ENCODE results near the gene LDB3. TPM values are rescaled to one million over a fixed set of nuclear protein-coding genes. Genes with fewer than 3 reads are reported as not detected.

LDB3 gene
- total RNA-seq, 5 donors from 2014 or later (not counting 1 experiment from before 2014, with no cell fraction given): 0.07 to 0.16 (median 0.12) TPM; not detected in 2

- Histone ChIP-seq H3K9me3 (no peaks in the 10 kb centered on the region), H3K27me3 (replicated peaks in 1 of 2; ENCODE audit: control insufficient read depth in 2 of 2, extremely low read depth in 1 of 2, insufficient read depth in 2 of 2, low read length in 1 of 2) (peaks cover 0 to 11% of the 10 kb centered on the region in 2 experiments), H3K4me3 (ENCODE audit: control insufficient read depth in 1 of 2, extremely low read depth in 1 of 2, low read length in 1 of 2) (no peak overlapping the region), H3K36me3 (ENCODE audit: control insufficient read depth in 2 of 2, extremely low read depth in 1 of 2, insufficient read depth in 1 of 2, low read length in 1 of 2) (no peaks in the 10 kb centered on the region), H3K4me1 (ENCODE audit: control insufficient read depth in 1 of 2, extremely low read depth in 1 of 2, insufficient read depth in 2 of 2, low read length in 2 of 2) (no peaks in the 10 kb centered on the region), H3K27ac (ENCODE audit: low read length) (no peak overlapping the region)
- DNase-seq: no peak
- Mint-ChIP-seq H3K27ac (no peak overlapping the region), H3K4me3 (no peak overlapping the region), H3K36me3 (no peaks in the 10 kb centered on the region), H3K27me3 (no peaks in the 10 kb centered on the region), H3K9me3 (no peaks in the 10 kb centered on the region), H3K4me1 (no peaks in the 10 kb centered on the region)
- CTCF ChIA-PET: interaction anchor here in 1 of 2 donors (0.5 kb wide), 1 partner anchor 393 kb away, joined by 3 read pairs; no protein-coding TSS in a partner anchor
- 97% methylated on average over 6 of the region's 12 CpGs for WGBS (ENCODE audit: insufficient coverage)
- POLR2A ChIA-PET: no interaction called here
- ATAC-seq (replicated peaks in 1 of 4): no peak
Observed at GRCh38 chr10:86700851-86701617, 32.7 kb downstream of the LDB3 start.

- Histone ChIP-seq H3K27me3 (replicated peaks in 1 of 2; ENCODE audit: control insufficient read depth in 2 of 2, extremely low read depth in 1 of 2, insufficient read depth in 2 of 2, low read length in 1 of 2) (peaks cover 0 to 11% of the 10 kb centered on the region in 2 experiments), H3K9me3 (no peaks in the 10 kb centered on the region), H3K27ac (ENCODE audit: low read length) (no peak overlapping the region), H3K4me1 (ENCODE audit: control insufficient read depth in 1 of 2, extremely low read depth in 1 of 2, insufficient read depth in 2 of 2, low read length in 2 of 2) (no peaks in the 10 kb centered on the region), H3K4me3 (ENCODE audit: control insufficient read depth in 1 of 2, extremely low read depth in 1 of 2, low read length in 1 of 2) (no peak overlapping the region), H3K36me3 (ENCODE audit: control insufficient read depth in 2 of 2, extremely low read depth in 1 of 2, insufficient read depth in 1 of 2, low read length in 1 of 2) (no peaks in the 10 kb centered on the region)
- POLR2A ChIA-PET: no interaction called here
- CTCF ChIA-PET: no interaction called here
- no peaks in the 10 kb centered on the region for H3K9me3 Mint-ChIP-seq
- H3K36me3 Mint-ChIP-seq: no peaks in the 10 kb centered on the region
- ATAC-seq (replicated peaks in 1 of 4) (no peak), DNase-seq (no peak)
- no peaks in the 10 kb centered on the region for H3K27me3 Mint-ChIP-seq
- H3K27ac Mint-ChIP-seq: no peak overlapping the region
- WGBS (ENCODE audit: insufficient coverage): 91% methylated on average over 7 of the region's 8 CpGs
- H3K4me1 Mint-ChIP-seq: no peaks in the 10 kb centered on the region
- H3K4me3 Mint-ChIP-seq: no peak overlapping the region
Observed at GRCh38 chr10:86703176-86703575, 34.9 kb downstream of the LDB3 start.

DNA sequence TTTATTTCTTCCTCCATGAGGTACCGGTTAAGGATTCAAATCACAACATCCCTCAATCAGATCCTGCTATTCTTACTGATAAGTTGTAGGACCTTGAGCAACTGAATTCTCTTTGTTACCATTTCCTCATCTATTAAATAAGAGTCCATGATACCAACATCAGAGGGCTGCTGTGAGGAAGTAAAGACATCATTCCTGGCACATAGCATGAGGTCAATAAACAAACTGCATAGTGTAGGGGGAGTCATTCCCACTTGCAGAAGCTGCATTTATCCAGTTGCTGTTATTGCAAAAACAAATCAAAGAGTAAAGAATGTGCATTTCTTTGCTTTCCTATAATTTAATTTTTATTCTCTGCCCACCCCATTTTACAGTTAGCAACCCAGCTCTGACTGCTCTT, 36.8 kb downstream of the LDB3 start:
- H3K36me3 Mint-ChIP-seq: no peaks in the 10 kb centered on the region
- no peak for ATAC-seq (replicated peaks in 1 of 4)
- Histone ChIP-seq H3K4me1 (ENCODE audit: control insufficient read depth in 1 of 2, extremely low read depth in 1 of 2, insufficient read depth in 2 of 2, low read length in 2 of 2) (peaks cover 0 to 4% of the 10 kb centered on the region in 2 experiments), H3K4me3 (ENCODE audit: control insufficient read depth in 1 of 2, extremely low read depth in 1 of 2, low read length in 1 of 2) (no peak overlapping the region), H3K27ac (ENCODE audit: low read length) (no peak overlapping the region), H3K36me3 (ENCODE audit: control insufficient read depth in 2 of 2, extremely low read depth in 1 of 2, insufficient read depth in 1 of 2, low read length in 1 of 2) (no peaks in the 10 kb centered on the region), H3K27me3 (replicated peaks in 1 of 2; ENCODE audit: control insufficient read depth in 2 of 2, extremely low read depth in 1 of 2, insufficient read depth in 2 of 2, low read length in 1 of 2) (peaks cover 0 to 2% of the 10 kb centered on the region in 2 experiments), H3K9me3 (no peaks in the 10 kb centered on the region)
- no peak overlapping the region for H3K4me3 Mint-ChIP-seq
- H3K27me3 Mint-ChIP-seq: no peaks in the 10 kb centered on the region
- CTCF ChIA-PET: no interaction called here
- no peak for DNase-seq
- H3K27ac Mint-ChIP-seq: no peak overlapping the region
- WGBS (ENCODE audit: insufficient coverage): no CpG with 5 or more reads among the region's 1 CpG
- H3K9me3 Mint-ChIP-seq: no peaks in the 10 kb centered on the region
- peaks cover 1 to 7% (median 2%) of the 10 kb centered on the region in 3 donors for H3K4me1 Mint-ChIP-seq
- POLR2A ChIA-PET: no interaction called here

DNA sequence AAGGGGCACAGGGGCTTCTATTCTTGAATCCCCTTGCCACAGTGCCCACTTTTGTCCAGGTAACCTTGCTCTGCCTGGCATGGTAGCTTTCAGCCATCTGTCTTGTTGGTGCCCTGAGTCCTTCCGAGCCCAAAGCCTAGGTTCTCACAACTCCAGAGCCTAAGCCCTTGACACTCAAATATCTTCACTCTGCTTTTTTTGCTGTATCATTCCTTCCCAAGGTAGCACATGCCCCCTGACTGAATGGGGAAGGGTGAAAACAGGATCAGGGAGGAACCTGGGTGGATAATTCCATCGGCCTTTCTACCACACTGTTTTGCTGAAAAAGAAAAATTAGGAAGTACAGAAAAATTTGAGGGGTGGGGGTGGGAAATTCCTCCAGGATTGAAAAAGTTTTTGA, 37.6 kb downstream of the LDB3 start:
- Histone ChIP-seq H3K4me1 (ENCODE audit: control insufficient read depth in 1 of 2, extremely low read depth in 1 of 2, insufficient read depth in 2 of 2, low read length in 2 of 2) (peaks cover 0 to 10% of the 10 kb centered on the region in 2 experiments), H3K4me3 (ENCODE audit: control insufficient read depth in 1 of 2, extremely low read depth in 1 of 2, low read length in 1 of 2) (no peak overlapping the region), H3K36me3 (ENCODE audit: control insufficient read depth in 2 of 2, extremely low read depth in 1 of 2, insufficient read depth in 1 of 2, low read length in 1 of 2) (no peaks in the 10 kb centered on the region), H3K27ac (ENCODE audit: low read length) (no peak overlapping the region), H3K9me3 (no peaks in the 10 kb centered on the region), H3K27me3 (replicated peaks in 1 of 2; ENCODE audit: control insufficient read depth in 2 of 2, extremely low read depth in 1 of 2, insufficient read depth in 2 of 2, low read length in 1 of 2) (no peaks in the 10 kb centered on the region)
- H3K9me3 Mint-ChIP-seq: no peaks in the 10 kb centered on the region
- H3K27me3 Mint-ChIP-seq: no peaks in the 10 kb centered on the region
- DNase-seq (no peak), ATAC-seq (replicated peaks in 1 of 4) (no peak)
- ChIA-PET POLR2A (no interaction called here), CTCF (no interaction called here)
- H3K36me3 Mint-ChIP-seq: no peaks in the 10 kb centered on the region
- no peak overlapping the region for H3K27ac Mint-ChIP-seq
- no peak overlapping the region for H3K4me3 Mint-ChIP-seq
- H3K4me1 Mint-ChIP-seq: peaks cover 7 to 14% (median 7%) of the 10 kb centered on the region in 3 donors
- 100% methylated on average over 1 of the region's 2 CpGs for WGBS (ENCODE audit: insufficient coverage)

GRCh38 chr10:86706401-86706841, 38.1 kb downstream of the LDB3 start:
- H3K9me3 Mint-ChIP-seq: no peaks in the 10 kb centered on the region
- Histone ChIP-seq H3K4me1 (ENCODE audit: control insufficient read depth in 1 of 2, extremely low read depth in 1 of 2, insufficient read depth in 2 of 2, low read length in 2 of 2) (peaks cover 0 to 12% of the 10 kb centered on the region in 2 experiments), H3K9me3 (no peaks in the 10 kb centered on the region), H3K27ac (ENCODE audit: low read length) (no peak overlapping the region), H3K4me3 (ENCODE audit: control insufficient read depth in 1 of 2, extremely low read depth in 1 of 2, low read length in 1 of 2) (no peak overlapping the region), H3K36me3 (ENCODE audit: control insufficient read depth in 2 of 2, extremely low read depth in 1 of 2, insufficient read depth in 1 of 2, low read length in 1 of 2) (no peaks in the 10 kb centered on the region), H3K27me3 (replicated peaks in 1 of 2; ENCODE audit: control insufficient read depth in 2 of 2, extremely low read depth in 1 of 2, insufficient read depth in 2 of 2, low read length in 1 of 2) (no peaks in the 10 kb centered on the region)
- no peak overlapping the region for H3K27ac Mint-ChIP-seq
- ATAC-seq (replicated peaks in 1 of 4) (no peak), DNase-seq (no peak)
- 89% methylated on average over 12 of the region's 12 CpGs for WGBS (ENCODE audit: insufficient coverage)
- no peak overlapping the region for H3K4me3 Mint-ChIP-seq
- H3K36me3 Mint-ChIP-seq: no peaks in the 10 kb centered on the region
- ChIA-PET POLR2A (no interaction called here), CTCF (no interaction called here)
- H3K4me1 Mint-ChIP-seq: peaks cover 8 to 16% (median 9%) of the 10 kb centered on the region in 3 donors
- H3K27me3 Mint-ChIP-seq: no peaks in the 10 kb centered on the region

DNA sequence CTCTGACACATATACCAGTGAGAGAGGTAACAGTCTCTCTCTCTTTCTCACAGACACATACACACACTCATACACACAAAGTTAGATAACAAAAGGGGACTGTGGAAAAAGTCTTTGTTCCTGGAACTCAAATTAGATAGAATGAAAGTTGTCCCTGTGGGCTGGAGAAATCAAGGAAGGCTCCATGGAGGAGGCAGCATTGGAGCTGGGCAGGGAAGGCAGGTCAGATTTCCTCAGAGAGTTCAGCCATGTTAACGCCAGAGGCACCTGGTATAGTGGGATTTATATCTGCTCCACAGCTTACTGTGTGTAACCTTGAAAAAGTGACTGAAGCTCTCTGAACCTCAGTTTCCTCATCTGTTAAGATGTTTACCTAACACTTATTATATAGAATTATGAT, 38.7 kb downstream of the LDB3 start:
- Mint-ChIP-seq H3K27ac (no peak overlapping the region), H3K9me3 (no peaks in the 10 kb centered on the region), H3K4me1 (peaks cover 9 to 16% (median 10%) of the 10 kb centered on the region in 3 donors), H3K4me3 (no peak overlapping the region), H3K36me3 (no peaks in the 10 kb centered on the region), H3K27me3 (no peaks in the 10 kb centered on the region)
- no peak for ATAC-seq (replicated peaks in 1 of 4)
- Histone ChIP-seq H3K36me3 (ENCODE audit: control insufficient read depth in 2 of 2, extremely low read depth in 1 of 2, insufficient read depth in 1 of 2, low read length in 1 of 2) (no peaks in the 10 kb centered on the region), H3K9me3 (no peaks in the 10 kb centered on the region), H3K27ac (ENCODE audit: low read length) (no peak overlapping the region), H3K4me3 (ENCODE audit: control insufficient read depth in 1 of 2, extremely low read depth in 1 of 2, low read length in 1 of 2) (no peak overlapping the region), H3K4me1 (ENCODE audit: control insufficient read depth in 1 of 2, extremely low read depth in 1 of 2, insufficient read depth in 2 of 2, low read length in 2 of 2) (peaks cover 0 to 14% of the 10 kb centered on the region in 2 experiments), H3K27me3 (replicated peaks in 1 of 2; ENCODE audit: control insufficient read depth in 2 of 2, extremely low read depth in 1 of 2, insufficient read depth in 2 of 2, low read length in 1 of 2) (no peaks in the 10 kb centered on the region)
- no peak for DNase-seq
- no CpG with 5 or more reads among the region's 1 CpG for WGBS (ENCODE audit: insufficient coverage)
- ChIA-PET CTCF (no interaction called here), POLR2A (interaction anchor here in 1 of 2 donors (0.6 kb wide), 1 partner anchor 233 kb away, joined by 5 read pairs; no protein-coding TSS in a partner anchor)

Measured in T-cell (primary cell).